ENCODE data around the gene GDF7. TPM values are rescaled to one million over a fixed set of nuclear protein-coding genes. Genes with fewer than 3 reads are reported as not detected.
A peak's percentile ranks its signal among the peaks of the same experiment; 100 is the strongest.

The GDF7 gene
- total RNA-seq, 1 donor from 2014 or later, result 12.8 TPM

DNA sequence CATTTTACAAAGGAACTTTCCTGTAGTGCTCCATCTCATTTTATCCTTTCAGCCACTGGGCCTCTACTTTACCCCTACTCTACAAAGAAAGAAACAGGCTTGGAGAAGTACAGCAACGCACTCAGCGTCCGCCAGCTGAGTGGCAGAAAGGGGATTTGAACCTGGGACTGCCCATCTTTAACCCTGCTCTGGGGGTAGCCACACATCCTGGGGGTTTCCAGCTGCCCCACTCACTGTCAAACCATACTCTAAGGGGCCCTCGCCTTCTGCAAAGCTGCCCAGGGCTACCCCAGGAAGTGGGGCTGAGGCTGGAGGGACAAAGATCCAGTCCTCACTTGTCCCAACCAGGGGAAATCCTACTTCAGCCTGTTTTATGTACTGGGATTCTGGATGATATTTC lies 33.9 kb upstream of the GDF7 start:
- Mint-ChIP-seq H3K36me3 (ENCODE audit: low read depth) (peaks cover 2% of the 10 kb centered on the region), H3K9me3 (ENCODE audit: low read depth) (no peaks in the 10 kb centered on the region), H3K27ac (ENCODE audit: unreplicated experiment) (no peak overlapping the region), H3K4me1 (ENCODE audit: low read depth) (peaks cover 27% of the 10 kb centered on the region), H3K4me3 (ENCODE audit: unreplicated experiment) (no peak overlapping the region), H3K27me3 (ENCODE audit: low read depth) (no peaks in the 10 kb centered on the region)
- DNase-seq (ENCODE audit: low spot score), result peak; percentile 47
- TF ChIP-seq, protein P1, sequence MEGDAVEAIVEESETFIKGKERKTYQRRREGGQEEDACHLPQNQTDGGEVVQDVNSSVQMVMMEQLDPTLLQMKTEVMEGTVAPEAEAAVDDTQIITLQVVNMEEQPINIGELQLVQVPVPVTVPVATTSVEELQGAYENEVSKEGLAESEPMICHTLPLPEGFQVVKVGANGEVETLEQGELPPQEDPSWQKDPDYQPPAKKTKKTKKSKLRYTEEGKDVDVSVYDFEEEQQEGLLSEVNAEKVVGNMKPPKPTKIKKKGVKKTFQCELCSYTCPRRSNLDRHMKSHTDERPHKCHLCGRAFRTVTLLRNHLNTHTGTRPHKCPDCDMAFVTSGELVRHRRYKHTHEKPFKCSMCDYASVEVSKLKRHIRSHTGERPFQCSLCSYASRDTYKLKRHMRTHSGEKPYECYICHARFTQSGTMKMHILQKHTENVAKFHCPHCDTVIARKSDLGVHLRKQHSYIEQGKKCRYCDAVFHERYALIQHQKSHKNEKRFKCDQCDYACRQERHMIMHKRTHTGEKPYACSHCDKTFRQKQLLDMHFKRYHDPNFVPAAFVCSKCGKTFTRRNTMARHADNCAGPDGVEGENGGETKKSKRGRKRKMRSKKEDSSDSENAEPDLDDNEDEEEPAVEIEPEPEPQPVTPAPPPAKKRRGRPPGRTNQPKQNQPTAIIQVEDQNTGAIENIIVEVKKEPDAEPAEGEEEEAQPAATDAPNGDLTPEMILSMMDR (IDR thresholded peaks at IDR 0.05), result no peak

DNA sequence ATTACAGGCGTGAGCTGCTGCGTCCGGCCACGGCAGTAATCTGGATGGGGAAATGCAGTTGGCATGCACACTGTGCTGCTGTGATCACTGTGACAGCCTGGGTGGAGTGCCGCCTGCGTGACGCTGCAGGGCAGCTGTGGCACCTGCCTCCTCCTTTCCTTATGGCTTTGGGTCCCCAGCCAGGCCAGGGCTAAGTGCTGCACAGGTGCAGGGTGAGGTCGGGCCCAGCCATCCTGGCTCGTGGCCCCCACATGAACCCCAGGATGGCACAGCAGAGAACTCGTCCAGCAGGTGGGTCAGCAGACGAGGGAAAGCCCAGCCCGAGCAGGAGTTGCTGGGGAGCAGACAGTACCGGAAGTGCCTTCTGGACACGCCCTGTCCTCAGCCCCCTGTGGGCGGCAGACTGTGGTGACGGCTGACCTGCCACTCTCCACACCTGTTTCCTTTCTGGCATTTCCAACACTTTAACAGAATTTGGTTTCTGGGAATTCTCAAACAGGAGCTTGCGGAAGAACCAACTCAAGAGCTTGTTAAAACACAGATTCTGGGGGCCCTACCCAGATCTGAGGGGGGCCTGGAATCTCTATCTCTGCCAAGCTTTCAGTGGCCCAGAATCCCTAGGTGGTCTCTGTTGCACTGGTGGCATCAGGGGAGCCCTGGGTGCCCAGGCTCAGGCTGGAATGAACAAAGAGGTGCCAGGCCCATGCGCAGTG lies 33.0 kb upstream of the GDF7 start:
- H3K4me3 Mint-ChIP-seq (ENCODE audit: unreplicated experiment), result no peak overlapping the region

DNA sequence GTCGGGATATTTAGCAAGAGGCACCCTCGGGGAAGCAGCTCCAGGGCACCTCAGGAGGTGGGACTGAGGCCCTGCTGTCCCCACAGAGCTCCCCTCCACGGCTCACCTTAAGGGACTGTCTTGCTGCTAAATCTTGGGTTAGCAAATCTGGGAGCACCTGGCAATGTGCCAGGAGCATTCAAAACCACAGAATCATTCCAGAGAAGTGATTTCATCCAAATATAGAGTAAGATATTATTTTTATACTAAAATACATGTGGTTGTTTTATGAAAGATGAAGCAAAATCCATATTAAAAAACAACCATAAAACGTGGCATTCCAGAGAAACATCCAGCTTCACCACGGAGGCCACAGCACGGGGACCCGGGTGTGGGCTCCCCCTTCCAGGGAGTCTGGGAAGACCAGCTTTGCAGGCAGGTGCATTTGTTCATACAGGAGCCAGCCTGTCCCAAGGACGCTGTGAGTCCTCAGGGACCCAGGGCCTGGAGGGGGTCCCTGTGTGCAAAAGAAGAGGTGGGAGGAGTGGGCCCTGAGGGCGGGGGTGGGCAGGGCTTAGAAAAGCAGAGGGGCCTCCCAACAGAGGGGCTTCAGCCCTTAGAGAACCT lies 32.3 kb upstream of the GDF7 start:
- H3K9me3 Mint-ChIP-seq (ENCODE audit: low read depth), result no peaks in the 10 kb centered on the region
- H3K4me1 Mint-ChIP-seq (ENCODE audit: low read depth), result peaks cover 26% of the 10 kb centered on the region
- TF ChIP-seq, protein P1 (IDR thresholded peaks at IDR 0.05), result peak; percentile 32
- H3K36me3 Mint-ChIP-seq (ENCODE audit: low read depth), result peaks cover 4% of the 10 kb centered on the region
- H3K27me3 Mint-ChIP-seq (ENCODE audit: low read depth), result no peaks in the 10 kb centered on the region
- no peak overlapping the region for H3K4me3 Mint-ChIP-seq (ENCODE audit: unreplicated experiment)
- DNase-seq (ENCODE audit: low spot score), result peak; percentile 85
- H3K27ac Mint-ChIP-seq (ENCODE audit: unreplicated experiment), result peak overlapping the region; percentile 41

More for the DNA sequence above, 33.0 kb upstream of the GDF7 start:
- Mint-ChIP-seq H3K36me3 (ENCODE audit: low read depth) (peaks cover 2% of the 10 kb centered on the region), H3K27me3 (ENCODE audit: low read depth) (no peaks in the 10 kb centered on the region), H3K4me1 (ENCODE audit: low read depth) (peaks cover 27% of the 10 kb centered on the region), H3K9me3 (ENCODE audit: low read depth) (no peaks in the 10 kb centered on the region), H3K27ac (ENCODE audit: unreplicated experiment) (no peak overlapping the region)
- TF ChIP-seq, protein P1 (IDR thresholded peaks at IDR 0.05), result no peak
- DNase-seq (ENCODE audit: low spot score), result peak; percentile 90

DNA sequence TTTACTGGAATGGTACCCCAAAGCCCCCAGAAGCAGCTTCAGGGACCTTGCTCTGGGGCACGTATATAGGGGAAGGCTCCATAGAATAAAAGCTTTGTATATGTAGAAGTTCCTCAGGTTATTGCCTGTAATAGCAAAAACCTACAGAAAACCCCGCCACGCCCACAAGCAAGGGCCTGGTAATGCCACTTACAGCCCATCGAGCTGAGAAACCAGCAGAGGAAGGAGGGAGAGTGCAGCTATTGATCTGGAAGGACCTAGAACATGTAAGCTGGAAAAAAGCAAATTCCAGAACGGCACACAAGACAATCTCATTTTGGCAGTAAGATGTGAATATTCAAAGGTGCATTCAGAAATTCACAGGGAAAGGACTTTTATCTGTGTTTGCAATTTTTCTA lies 31.8 kb upstream of the GDF7 start:
- Mint-ChIP-seq H3K4me3 (ENCODE audit: unreplicated experiment) (no peak overlapping the region), H3K4me1 (ENCODE audit: low read depth) (peaks cover 24% of the 10 kb centered on the region)

More for the DNA sequence above, 31.8 kb upstream of the GDF7 start:
- peaks cover 5% of the 10 kb centered on the region for H3K36me3 Mint-ChIP-seq (ENCODE audit: low read depth)
- H3K27me3 Mint-ChIP-seq (ENCODE audit: low read depth), result no peaks in the 10 kb centered on the region
- peak; percentile 9 for DNase-seq (ENCODE audit: low spot score)
- H3K9me3 Mint-ChIP-seq (ENCODE audit: low read depth), result no peaks in the 10 kb centered on the region
- TF ChIP-seq, protein P1 (IDR thresholded peaks at IDR 0.05), result no peak
- H3K27ac Mint-ChIP-seq (ENCODE audit: unreplicated experiment), result no peak overlapping the region
